ENCODE results near the gene NPR2.

NPR2 gene

GRCh38 chr9:35829084-35829763 lies 37.8 kb downstream of the NPR2 start, which contains the start of gene TMEM8B:
Gene TMEM8B, plus strand, starts transcription at chr9:35829228. Its CDS starts 220 bp downstream, at chr9:35829448.
- in situ Hi-C loops (cut with HindIII; ENCODE audit: low sequenced_read_pairs), result no loop called here

GRCh38 chr9:35829764-35830096 lies 38.3 kb downstream of the NPR2 start:
- in situ Hi-C loops (cut with HindIII; ENCODE audit: low sequenced_read_pairs), result no loop called here

- in situ Hi-C loops (cut with HindIII; ENCODE audit: low sequenced_read_pairs), result no loop called here
These were observed 39.6 kb downstream of the NPR2 start for GRCh38 chr9:35831040-35831439.

GRCh38 chr9:35832814-35833213 lies 41.4 kb downstream of the NPR2 start:
- in situ Hi-C loops (cut with HindIII; ENCODE audit: low sequenced_read_pairs), result no loop called here

GRCh38 chr9:35834260-35835215 lies 43.1 kb downstream of the NPR2 start:
- in situ Hi-C loops (cut with HindIII; ENCODE audit: low sequenced_read_pairs), result no loop called here

- in situ Hi-C loops (cut with HindIII; ENCODE audit: low sequenced_read_pairs), result no loop called here
These were observed 43.8 kb downstream of the NPR2 start for GRCh38 chr9:35835216-35835632.

- in situ Hi-C loops (cut with HindIII; ENCODE audit: low sequenced_read_pairs), result no loop called here
These were observed 44.4 kb downstream of the NPR2 start for GRCh38 chr9:35835766-35836165.

- in situ Hi-C loops (cut with HindIII; ENCODE audit: low sequenced_read_pairs), result no loop called here
These were observed 45.2 kb downstream of the NPR2 start for GRCh38 chr9:35836595-35836994.

- in situ Hi-C loops (cut with HindIII; ENCODE audit: low sequenced_read_pairs), result no loop called here
These were observed 48.5 kb downstream of the NPR2 start for GRCh38 chr9:35839926-35840325.

- in situ Hi-C loops (cut with HindIII; ENCODE audit: low sequenced_read_pairs), result no loop called here
These were observed 49.7 kb downstream of the NPR2 start for GRCh38 chr9:35840881-35841644.

GRCh38 chr9:35841645-35841900 lies 50.2 kb downstream of the NPR2 start:
- in situ Hi-C loops (cut with HindIII; ENCODE audit: low sequenced_read_pairs), result no loop called here

GRCh38 chr9:35842020-35842745 lies 50.8 kb downstream of the NPR2 start:
- in situ Hi-C loops (cut with HindIII; ENCODE audit: low sequenced_read_pairs), result no loop called here

- in situ Hi-C loops (cut with HindIII; ENCODE audit: low sequenced_read_pairs), result no loop called here
These were observed 51.4 kb downstream of the NPR2 start for GRCh38 chr9:35842795-35843194.

GRCh38 chr9:35844628-35845270 lies 53.4 kb downstream of the NPR2 start:
- in situ Hi-C loops (cut with HindIII; ENCODE audit: low sequenced_read_pairs), result no loop called here

- in situ Hi-C loops (cut with HindIII; ENCODE audit: low sequenced_read_pairs), result no loop called here
These were observed 54.7 kb downstream of the NPR2 start for GRCh38 chr9:35845824-35846771.

- in situ Hi-C loops (cut with HindIII; ENCODE audit: low sequenced_read_pairs), result no loop called here
These were observed 56.6 kb downstream of the NPR2 start for GRCh38 chr9:35847792-35848572.

- in situ Hi-C loops (cut with HindIII; ENCODE audit: low sequenced_read_pairs), result no loop called here
These were observed 61.0 kb downstream of the NPR2 start for GRCh38 chr9:35852267-35852815.

Measured in DLD1 (cell line).